Loucy (cell line): Measurements from ENCODE around the gene GDPGP1.

Source experiments
- EZH2phosphoT487 ChIP-seq: fragments of 200-600 bp; IDR thresholded peaks from 2 replicates; pipeline ENCODE4 v1.6.1; 2018; ENCODE audit warnings: antibody characterized with exemption, mild to moderate bottlenecking, moderate library complexity, borderline replicate concordance
- TF ChIP-seq, protein P1 (sequence below): fragments of 200-600 bp; sonication (generic); conservative IDR thresholded peaks from 2 replicates; pipeline ENCODE4 v1.5.1; 2014; ENCODE audit warnings: mild to moderate bottlenecking, antibody characterized with exemption, low read length

DNA sequence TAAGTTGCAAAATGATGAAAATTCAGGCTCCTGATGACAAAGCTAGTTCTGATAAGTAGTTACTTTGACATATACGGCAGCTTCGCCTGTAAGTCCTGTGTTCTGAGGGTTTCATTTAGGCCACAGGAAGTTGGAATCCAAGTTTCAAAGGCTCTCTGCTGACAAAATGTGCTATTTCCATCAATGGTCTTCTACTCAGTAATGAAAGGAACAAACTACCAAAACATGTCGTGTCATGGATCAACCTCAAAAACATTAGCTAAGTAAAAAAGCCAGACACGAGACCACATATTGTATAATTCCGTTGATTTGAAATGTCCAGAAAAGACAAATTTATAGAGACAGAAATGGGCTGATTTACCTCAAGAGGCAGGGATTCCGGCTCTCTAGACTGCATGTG, 53.9 kb downstream of the GDPGP1 start:
- TF ChIP-seq, protein P1, sequence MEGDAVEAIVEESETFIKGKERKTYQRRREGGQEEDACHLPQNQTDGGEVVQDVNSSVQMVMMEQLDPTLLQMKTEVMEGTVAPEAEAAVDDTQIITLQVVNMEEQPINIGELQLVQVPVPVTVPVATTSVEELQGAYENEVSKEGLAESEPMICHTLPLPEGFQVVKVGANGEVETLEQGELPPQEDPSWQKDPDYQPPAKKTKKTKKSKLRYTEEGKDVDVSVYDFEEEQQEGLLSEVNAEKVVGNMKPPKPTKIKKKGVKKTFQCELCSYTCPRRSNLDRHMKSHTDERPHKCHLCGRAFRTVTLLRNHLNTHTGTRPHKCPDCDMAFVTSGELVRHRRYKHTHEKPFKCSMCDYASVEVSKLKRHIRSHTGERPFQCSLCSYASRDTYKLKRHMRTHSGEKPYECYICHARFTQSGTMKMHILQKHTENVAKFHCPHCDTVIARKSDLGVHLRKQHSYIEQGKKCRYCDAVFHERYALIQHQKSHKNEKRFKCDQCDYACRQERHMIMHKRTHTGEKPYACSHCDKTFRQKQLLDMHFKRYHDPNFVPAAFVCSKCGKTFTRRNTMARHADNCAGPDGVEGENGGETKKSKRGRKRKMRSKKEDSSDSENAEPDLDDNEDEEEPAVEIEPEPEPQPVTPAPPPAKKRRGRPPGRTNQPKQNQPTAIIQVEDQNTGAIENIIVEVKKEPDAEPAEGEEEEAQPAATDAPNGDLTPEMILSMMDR, result no peak
- no peak for TF ChIP-seq EZH2phosphoT487
